Calu3 (cell line): ENCODE results near the gene MARCHF5. TPM values are rescaled to one million over a fixed set of nuclear protein-coding genes. Genes with fewer than 3 reads are reported as not detected.
"Not testable (repeated sequence)": the region's sequence is repeated elsewhere in the genome, so short reads cannot be mapped to it uniquely, and the experiment has no call there.

Experiments
- BruUV-seq: library from RNA; stranded (reverse); fragments of 400-500 nt; replicated peaks from 2 replicates; lab custom pipeline; 2021; lab: Mats Ljungman, UMichigan
- CTCF ChIA-PET: fragments of 300-600 bp; sonication (Branson Sonifier 250); formaldehyde crosslinking; loops from one replicate; lab custom pipeline; 2022; ENCODE audit warnings: antibody characterized with exemption; lab: Charles Lee
- DNase-seq: peaks from one replicate; pipeline ENCODE4 v3.0.0; 2022
- H3K27ac Mint-ChIP-seq: one replicate; pipeline ENCODE4 v1.8.0; 2022; ENCODE audit warnings: mixed read lengths; ENCODE audit not compliant: unreplicated experiment
- H3K27me3 Mint-ChIP-seq: one replicate; pipeline ENCODE4 v1.8.0; 2022; ENCODE audit warnings: mixed read lengths; ENCODE audit not compliant: unreplicated experiment
- H3K36me3 Mint-ChIP-seq: one replicate; pipeline ENCODE4 v1.8.0; 2022; ENCODE audit warnings: mild to moderate bottlenecking, moderate library complexity, mixed read lengths; ENCODE audit not compliant: insufficient read depth, unreplicated experiment
- H3K4me1 Mint-ChIP-seq: one replicate; pipeline ENCODE4 v1.8.0; 2022; ENCODE audit warnings: mild to moderate bottlenecking, low read depth, mixed read lengths; ENCODE audit not compliant: unreplicated experiment
- H3K4me3 Mint-ChIP-seq: one replicate; pipeline ENCODE4 v1.8.0; 2022; ENCODE audit warnings: mild to moderate bottlenecking, low read depth, moderate library complexity, mixed read lengths; ENCODE audit not compliant: unreplicated experiment
- H3K9me3 Mint-ChIP-seq: one replicate; pipeline ENCODE4 v1.8.0; 2022; ENCODE audit warnings: low read depth, mixed read lengths; ENCODE audit not compliant: unreplicated experiment
- intact Hi-C: fragments of 100-400 bp; cut with micrococcal nuclease; formaldehyde crosslinking; loops from one replicate; pipeline ENCODE4 v1.10.0; 2022; ENCODE audit not compliant: unreplicated experiment
- total RNA-seq: library from RNA; stranded (reverse); gene quantifications from 2 replicates; pipeline ENCODE4 v1.2.3, GENCODE V29; 2022
- TF ChIP-seq, protein P1 (sequence below): fragments of 200-600 bp; IDR thresholded peaks from one replicate; pipeline ENCODE4 v1.8.0; 2022; ENCODE audit warnings: antibody characterized with exemption; ENCODE audit not compliant: unreplicated experiment

Gene MARCHF5
- total RNA-seq, 1 experiment from 2014 or later: 28.1 TPM

DNA sequence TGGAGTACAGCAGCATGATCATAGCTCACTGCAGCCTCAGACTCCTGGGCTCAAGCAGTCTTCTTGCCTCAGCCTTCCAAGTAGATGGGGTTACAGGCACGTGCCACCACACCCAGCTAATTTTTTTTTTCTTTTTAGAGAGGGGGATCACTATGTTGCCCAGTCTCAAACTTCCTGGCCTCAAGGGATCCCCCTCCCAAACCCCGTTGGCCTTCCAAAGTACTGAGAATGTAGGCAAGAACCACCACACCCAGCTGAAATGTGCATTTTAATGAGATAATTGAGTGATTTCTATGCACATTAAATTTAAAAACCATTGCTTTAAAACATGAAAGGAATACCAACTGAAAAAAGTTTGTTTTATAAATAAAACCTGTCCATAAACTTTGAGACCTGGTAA lies 25.6 kb downstream of the MARCHF5 start:
- no peak for DNase-seq
- no peaks in the 10 kb centered on the region for H3K9me3 Mint-ChIP-seq
- CTCF ChIA-PET: no interaction called here
- H3K27me3 Mint-ChIP-seq: no peaks in the 10 kb centered on the region
- no TSS peak for BruUV-seq
- H3K36me3 Mint-ChIP-seq: no peaks in the 10 kb centered on the region
- no peaks in the 10 kb centered on the region for H3K4me1 Mint-ChIP-seq
- TF ChIP-seq, protein P1, sequence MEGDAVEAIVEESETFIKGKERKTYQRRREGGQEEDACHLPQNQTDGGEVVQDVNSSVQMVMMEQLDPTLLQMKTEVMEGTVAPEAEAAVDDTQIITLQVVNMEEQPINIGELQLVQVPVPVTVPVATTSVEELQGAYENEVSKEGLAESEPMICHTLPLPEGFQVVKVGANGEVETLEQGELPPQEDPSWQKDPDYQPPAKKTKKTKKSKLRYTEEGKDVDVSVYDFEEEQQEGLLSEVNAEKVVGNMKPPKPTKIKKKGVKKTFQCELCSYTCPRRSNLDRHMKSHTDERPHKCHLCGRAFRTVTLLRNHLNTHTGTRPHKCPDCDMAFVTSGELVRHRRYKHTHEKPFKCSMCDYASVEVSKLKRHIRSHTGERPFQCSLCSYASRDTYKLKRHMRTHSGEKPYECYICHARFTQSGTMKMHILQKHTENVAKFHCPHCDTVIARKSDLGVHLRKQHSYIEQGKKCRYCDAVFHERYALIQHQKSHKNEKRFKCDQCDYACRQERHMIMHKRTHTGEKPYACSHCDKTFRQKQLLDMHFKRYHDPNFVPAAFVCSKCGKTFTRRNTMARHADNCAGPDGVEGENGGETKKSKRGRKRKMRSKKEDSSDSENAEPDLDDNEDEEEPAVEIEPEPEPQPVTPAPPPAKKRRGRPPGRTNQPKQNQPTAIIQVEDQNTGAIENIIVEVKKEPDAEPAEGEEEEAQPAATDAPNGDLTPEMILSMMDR: no peak
- intact Hi-C loops: no loop called here
- H3K27ac Mint-ChIP-seq: no peak overlapping the region
- H3K4me3 Mint-ChIP-seq: no peak overlapping the region

DNA sequence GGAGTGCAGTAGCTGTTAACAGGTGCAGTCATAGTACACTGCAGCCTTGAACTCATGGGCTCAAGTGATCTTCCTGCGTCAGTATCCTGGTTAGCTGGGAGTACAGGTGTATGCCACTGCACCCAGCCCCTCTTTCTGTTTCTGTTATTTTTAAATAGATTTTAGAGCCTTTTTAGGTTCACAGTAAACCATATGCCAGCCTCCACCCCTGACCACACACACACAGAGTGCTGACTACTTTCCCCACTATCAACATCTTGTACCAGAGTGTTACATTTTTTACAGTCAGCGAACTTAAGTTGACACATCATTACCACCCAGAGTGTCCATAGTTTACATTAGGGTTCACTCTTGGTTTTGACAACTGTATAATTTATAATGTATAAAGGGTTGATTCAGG lies 32.1 kb downstream of the MARCHF5 start:
- intact Hi-C loops: no loop called here
- no peak overlapping the region for H3K4me3 Mint-ChIP-seq
- H3K9me3 Mint-ChIP-seq: no peaks in the 10 kb centered on the region
- H3K27me3 Mint-ChIP-seq: no peaks in the 10 kb centered on the region
- peaks cover 13% of the 10 kb centered on the region for H3K4me1 Mint-ChIP-seq
- DNase-seq: no peak
- CTCF ChIA-PET: no interaction called here
- TF ChIP-seq, protein P1: no peak
- peaks cover 6% of the 10 kb centered on the region for H3K36me3 Mint-ChIP-seq
- H3K27ac Mint-ChIP-seq: no peak overlapping the region
- no TSS peak for BruUV-seq

DNA sequence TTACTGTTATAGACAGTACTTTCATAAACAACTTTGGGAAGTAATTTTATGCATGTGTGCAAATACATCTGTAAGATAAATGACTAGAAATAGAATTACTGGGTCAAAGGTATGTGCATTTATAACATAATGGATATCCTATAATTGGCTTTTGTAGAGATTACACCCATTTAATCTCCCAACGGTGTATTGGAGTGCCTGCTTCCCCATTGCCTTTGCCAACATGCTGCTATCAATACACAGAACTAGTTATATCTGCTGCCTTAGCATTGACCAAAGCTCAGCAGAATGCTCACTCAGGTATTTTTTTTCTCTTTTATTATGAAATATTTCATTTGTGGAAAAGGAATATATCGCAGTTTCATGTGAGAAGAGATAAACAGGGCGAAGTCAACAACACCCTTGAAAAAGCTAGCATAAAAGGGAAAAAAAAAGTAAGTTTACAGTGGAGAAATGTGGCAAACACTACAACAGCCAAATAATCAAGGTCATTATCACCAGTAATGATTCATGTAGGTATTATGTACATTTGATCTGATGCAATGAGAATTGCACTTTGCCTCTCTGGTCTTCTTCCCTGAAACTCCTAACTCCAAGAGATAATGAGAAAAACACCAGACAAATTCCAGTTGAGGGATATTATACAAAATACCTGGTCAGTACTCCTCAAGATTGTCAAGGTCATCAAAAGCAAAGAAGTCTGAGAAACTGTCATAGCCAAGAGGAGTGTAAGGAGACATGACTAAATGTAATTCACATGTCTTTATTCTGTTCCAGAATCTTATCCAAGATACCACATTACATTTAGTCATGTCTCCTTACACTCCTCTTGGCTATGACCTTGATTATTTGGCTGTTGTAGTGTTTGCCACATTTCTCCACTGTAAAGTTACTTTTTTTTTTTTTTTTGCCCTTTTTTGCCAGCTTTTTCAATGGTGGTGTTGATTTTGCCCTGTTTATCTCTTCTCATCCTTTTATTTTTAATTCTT lies 36.8 kb downstream of the MARCHF5 start:
- H3K4me3 Mint-ChIP-seq: no peak overlapping the region
- intact Hi-C loops: no loop called here
- DNase-seq: no peak
- no TSS peak for BruUV-seq
- H3K36me3 Mint-ChIP-seq: no peaks in the 10 kb centered on the region
- peaks cover 38% of the 10 kb centered on the region for H3K4me1 Mint-ChIP-seq
- H3K27ac Mint-ChIP-seq: peak overlapping the region; percentile 10
- no peaks in the 10 kb centered on the region for H3K9me3 Mint-ChIP-seq
- TF ChIP-seq, protein P1: no peak
- CTCF ChIA-PET: interaction anchor here (0.6 kb wide), 1 partner anchor 1170 kb away, joined by 3 read pairs; no protein-coding TSS in a partner anchor
- no peaks in the 10 kb centered on the region for H3K27me3 Mint-ChIP-seq

DNA sequence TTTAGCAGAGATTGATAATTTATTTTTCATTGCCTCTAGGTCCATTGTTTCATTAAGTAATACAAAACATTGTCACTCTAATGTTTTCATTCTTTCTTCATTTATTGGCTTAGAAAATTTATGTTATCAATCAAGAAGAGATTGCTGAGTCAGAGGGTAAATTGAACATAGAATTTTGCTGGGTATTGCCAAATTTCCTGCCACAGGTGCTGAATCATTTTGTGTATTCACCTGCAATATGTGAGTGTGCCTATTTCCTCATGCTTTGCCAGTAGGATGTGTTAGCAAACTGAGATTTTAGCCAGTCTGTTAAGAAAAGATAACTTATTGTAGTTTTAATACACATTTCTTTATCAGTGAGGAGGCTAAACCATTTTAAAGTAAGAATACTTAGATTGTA lies 38.0 kb downstream of the MARCHF5 start:
- no TSS peak for BruUV-seq
- CTCF ChIA-PET: no interaction called here
- no peaks in the 10 kb centered on the region for H3K27me3 Mint-ChIP-seq
- intact Hi-C loops: no loop called here
- no peaks in the 10 kb centered on the region for H3K9me3 Mint-ChIP-seq
- peaks cover 38% of the 10 kb centered on the region for H3K4me1 Mint-ChIP-seq
- TF ChIP-seq, protein P1: no peak
- no peaks in the 10 kb centered on the region for H3K36me3 Mint-ChIP-seq
- DNase-seq: peak; percentile 3
- H3K4me3 Mint-ChIP-seq: no peak overlapping the region
- H3K27ac Mint-ChIP-seq: peak overlapping the region; percentile 70

DNA sequence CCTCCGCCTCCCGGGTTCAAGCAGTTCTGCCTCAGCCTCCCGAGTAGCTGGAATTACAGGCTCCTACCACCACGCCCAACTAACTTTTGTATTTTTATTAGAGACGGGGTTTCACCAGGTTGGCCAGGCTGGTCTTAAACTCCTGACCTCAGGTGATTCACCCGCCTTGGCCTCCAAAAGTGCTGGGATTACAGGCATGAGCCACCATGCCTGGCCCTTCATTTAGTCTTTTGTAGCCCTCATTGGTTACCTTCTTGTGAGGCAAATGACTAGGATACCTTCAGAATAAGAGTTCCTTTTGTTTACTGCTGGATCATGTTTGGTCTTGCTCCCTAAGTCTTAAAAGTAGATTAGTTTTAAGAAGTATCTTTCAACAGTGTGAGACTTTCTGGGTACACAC lies 39.0 kb downstream of the MARCHF5 start:
- peak; percentile 46 for DNase-seq
- intact Hi-C loops, H3K36me3 Mint-ChIP-seq, H3K27me3 Mint-ChIP-seq, H3K9me3 Mint-ChIP-seq, BruUV-seq, H3K4me3 Mint-ChIP-seq: not testable (repeated sequence)
- CTCF ChIA-PET: interaction anchor here (0.6 kb wide), 1 partner anchor 105 kb away, joined by 4 read pairs; no protein-coding TSS in a partner anchor
- Mint-ChIP-seq H3K27ac (peak overlapping the region; percentile 70), H3K4me1 (peaks cover 38% of the 10 kb centered on the region)
